Tibial nerve (tissue), 4 donors: ENCODE data around the gene ZNF584. TPM values are rescaled to one million over a fixed set of nuclear protein-coding genes. Genes with fewer than 3 reads are reported as not detected.
"Not testable (repeated sequence)": the region's sequence is repeated elsewhere in the genome, so short reads cannot be mapped to it uniquely, and the experiment has no call there.

ENCODE experiments used
- DNase-seq, 2 donors: peaks; one replicate each; pipeline ENCODE4 v3.0.0-alpha.2; 2019; ENCODE audit warnings: low spot score in 2 of 2
- H3K27ac ChIP-seq, 4 donors: fragments of 200-600 bp; sonication (generic) in 3 of 4; one replicate each; pipeline ENCODE4 v1.5.1; 2017 to 2019; ENCODE audit warnings: mild to moderate bottlenecking in 1 of 4
- H3K27me3 ChIP-seq, 2 donors: fragments of 200-600 bp; sonication (generic) in 1 of 2; one replicate each; pipeline versions ENCODE4 v1.5.1 to v1.6.0; 2017 to 2019
- H3K36me3 ChIP-seq, 3 donors: fragments of 200-600 bp; sonication (generic); one replicate each; pipeline ENCODE4 v1.5.1; 2018 to 2019
- H3K4me1 ChIP-seq, 4 donors: fragments of 200-600 bp; sonication (generic) in 3 of 4; one replicate each; pipeline ENCODE4 v1.5.1; 2017 to 2019
- H3K4me3 ChIP-seq, 4 donors: fragments of 200-600 bp; sonication (generic) in 3 of 4; one replicate each; pipeline ENCODE4 v1.5.1; 2017 to 2019; ENCODE audit warnings: mild to moderate bottlenecking in 1 of 4, moderate library complexity in 1 of 4
- H3K9me3 ChIP-seq, 4 donors: fragments of 200-600 bp; sonication (generic) in 3 of 4; one replicate each; pipeline ENCODE4 v1.5.1; 2017 to 2019
- EP300 ChIP-seq, 2 donors: sonication (generic); formaldehyde crosslinking; IDR thresholded peaks; one replicate each; pipeline ENCODE4 v1.6.1; 2017; ENCODE audit warnings: antibody characterized with exemption in 2 of 2, mild to moderate bottlenecking in 1 of 2
- POLR2A ChIP-seq, 2 donors: fragments of 450-650 bp; IDR thresholded peaks; one replicate each; pipeline ENCODE4 v1.6.1; 2017; ENCODE audit warnings: antibody characterized with exemption in 2 of 2, mild to moderate bottlenecking in 2 of 2, moderate library complexity in 2 of 2
- WGBS, 2 donors: methylation state at CpG; one replicate each; pipeline ENCODE4 v1.1.5; 2018; 5-methylcytosine and 5-hydroxymethylcytosine counted together
- total RNA-seq, 4 donors: library from RNA; depleted of rRNA; stranded (reverse); fragments of >200 nt; gene quantifications; one replicate each; pipeline ENCODE4 v1.1.0, GENCODE V29; 2016
- TF ChIP-seq, protein P1 (sequence below), 5 experiments: fragments of 200-600 bp in 3 of 5; fragments of 450-650 bp in 2 of 5; sonication (generic) in 3 of 5; IDR thresholded peaks; one replicate each; pipeline ENCODE4 v1.5.1; 2016 to 2019; ENCODE audit warnings: antibody characterized with exemption in 5 of 5, mild to moderate bottlenecking in 3 of 5, moderate library complexity in 2 of 5

ZNF584 gene
- total RNA-seq, 4 donors from 2014 or later = 16.4 to 24.6 (median 20.9) TPM

GRCh38 chr19:58440556-58440955 lies 32.1 kb downstream of the ZNF584 start:
- no peak for TF ChIP-seq POLR2A (IDR thresholded peaks at IDR 0.05)
- TF ChIP-seq, protein P1, sequence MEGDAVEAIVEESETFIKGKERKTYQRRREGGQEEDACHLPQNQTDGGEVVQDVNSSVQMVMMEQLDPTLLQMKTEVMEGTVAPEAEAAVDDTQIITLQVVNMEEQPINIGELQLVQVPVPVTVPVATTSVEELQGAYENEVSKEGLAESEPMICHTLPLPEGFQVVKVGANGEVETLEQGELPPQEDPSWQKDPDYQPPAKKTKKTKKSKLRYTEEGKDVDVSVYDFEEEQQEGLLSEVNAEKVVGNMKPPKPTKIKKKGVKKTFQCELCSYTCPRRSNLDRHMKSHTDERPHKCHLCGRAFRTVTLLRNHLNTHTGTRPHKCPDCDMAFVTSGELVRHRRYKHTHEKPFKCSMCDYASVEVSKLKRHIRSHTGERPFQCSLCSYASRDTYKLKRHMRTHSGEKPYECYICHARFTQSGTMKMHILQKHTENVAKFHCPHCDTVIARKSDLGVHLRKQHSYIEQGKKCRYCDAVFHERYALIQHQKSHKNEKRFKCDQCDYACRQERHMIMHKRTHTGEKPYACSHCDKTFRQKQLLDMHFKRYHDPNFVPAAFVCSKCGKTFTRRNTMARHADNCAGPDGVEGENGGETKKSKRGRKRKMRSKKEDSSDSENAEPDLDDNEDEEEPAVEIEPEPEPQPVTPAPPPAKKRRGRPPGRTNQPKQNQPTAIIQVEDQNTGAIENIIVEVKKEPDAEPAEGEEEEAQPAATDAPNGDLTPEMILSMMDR (IDR thresholded peaks at IDR 0.05) = no peak
- TF ChIP-seq EP300 (IDR thresholded peaks at IDR 0.05) = no peak
- no peak for DNase-seq
- H3K27me3 ChIP-seq = no peaks in the 10 kb centered on the region
- H3K36me3 ChIP-seq = peaks cover 1 to 37% (median 17%) of the 10 kb centered on the region in 3 donors
- H3K4me1 ChIP-seq = peaks cover 0 to 21% (median 11%) of the 10 kb centered on the region in 4 donors
- H3K9me3 ChIP-seq = peaks cover 0 to 41% (median 16%) of the 10 kb centered on the region in 4 donors
- H3K27ac ChIP-seq = peak overlapping the region; percentile 29 to 95 (median 85)
- peak overlapping the region; percentile 41 to 68 (median 64) for H3K4me3 ChIP-seq
- WGBS, 2 donors = 14 to 15% methylated on average over 24 to 31 of the region's 31 CpGs

GRCh38 chr19:58442986-58443385 lies 34.5 kb downstream of the ZNF584 start:
- not testable (repeated sequence) for DNase-seq, H3K4me3 ChIP-seq, H3K27ac ChIP-seq, H3K27me3 ChIP-seq
- Histone ChIP-seq H3K4me1 (peaks cover 0 to 21% (median 11%) of the 10 kb centered on the region in 4 donors), H3K36me3 (peaks cover 0 to 13% (median 0%) of the 10 kb centered on the region in 3 donors), H3K9me3 (peaks cover 0 to 16% (median 3%) of the 10 kb centered on the region in 4 donors)
- 83 to 87% methylated on average over 7 of the region's 7 CpGs for WGBS, 2 donors

GRCh38 chr19:58448860-58449259 lies 40.4 kb downstream of the ZNF584 start:
- H3K4me3 ChIP-seq, DNase-seq, H3K36me3 ChIP-seq, H3K27ac ChIP-seq, H3K9me3 ChIP-seq: not testable (repeated sequence)
- WGBS, 2 donors = 75 to 76% methylated on average over 3 of the region's 3 CpGs
- H3K27me3 ChIP-seq = peaks cover 0 to 14% of the 10 kb centered on the region in 2 donors
- peaks cover 0 to 22% (median 5%) of the 10 kb centered on the region in 4 donors for H3K4me1 ChIP-seq

GRCh38 chr19:58449980-58450379 lies 41.5 kb downstream of the ZNF584 start:
- H3K27ac ChIP-seq, H3K9me3 ChIP-seq, DNase-seq, H3K4me3 ChIP-seq: not testable (repeated sequence)
- Histone ChIP-seq H3K27me3 (peaks cover 0 to 14% of the 10 kb centered on the region in 2 donors), H3K36me3 (peaks cover 0 to 14% (median 0%) of the 10 kb centered on the region in 3 donors), H3K4me1 (peaks cover 0 to 22% (median 5%) of the 10 kb centered on the region in 4 donors)
- WGBS, 2 donors = 62 to 74% methylated on average over 5 of the region's 5 CpGs

DNA sequence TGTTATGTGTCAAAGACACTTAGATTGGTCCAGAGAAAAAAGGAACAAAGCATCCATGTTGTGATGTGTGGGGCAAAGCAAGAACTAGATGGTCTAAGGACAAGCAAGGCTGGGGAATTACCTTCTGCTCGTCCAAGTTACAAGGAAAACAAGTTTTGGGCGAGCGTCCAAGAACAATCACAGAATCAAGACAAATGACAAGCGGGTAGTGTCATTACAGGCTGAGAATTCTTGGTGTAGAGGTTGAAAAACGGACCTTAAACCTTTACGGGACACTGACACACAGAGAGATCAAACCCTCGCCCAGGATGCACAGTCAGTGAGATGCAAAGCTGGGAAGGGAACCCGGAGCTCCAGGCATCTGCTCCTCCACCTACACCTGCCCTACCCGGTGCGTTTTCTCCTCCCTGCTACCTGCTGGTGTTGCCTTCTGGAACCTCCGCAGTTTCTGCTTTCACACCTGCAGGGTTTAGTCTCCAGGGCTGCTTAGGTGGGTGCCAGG lies 42.5 kb downstream of the ZNF584 start:
- 7 to 11% methylated on average over 11 of the region's 11 CpGs for WGBS, 2 donors
- H3K9me3 ChIP-seq = no peaks in the 10 kb centered on the region
- H3K36me3 ChIP-seq = peaks cover 0 to 22% (median 0%) of the 10 kb centered on the region in 3 donors
- peaks cover 0 to 14% of the 10 kb centered on the region in 2 donors for H3K27me3 ChIP-seq
- H3K4me3 ChIP-seq = peak overlapping the region; percentile 69 to 96 (median 86)
- TF ChIP-seq, protein P1 (IDR thresholded peaks at IDR 0.05) = no peak
- DNase-seq = peak in 1 of 2 donors; percentile 23
- no peak overlapping the region for H3K27ac ChIP-seq
- peaks cover 0 to 22% (median 5%) of the 10 kb centered on the region in 4 donors for H3K4me1 ChIP-seq

DNA sequence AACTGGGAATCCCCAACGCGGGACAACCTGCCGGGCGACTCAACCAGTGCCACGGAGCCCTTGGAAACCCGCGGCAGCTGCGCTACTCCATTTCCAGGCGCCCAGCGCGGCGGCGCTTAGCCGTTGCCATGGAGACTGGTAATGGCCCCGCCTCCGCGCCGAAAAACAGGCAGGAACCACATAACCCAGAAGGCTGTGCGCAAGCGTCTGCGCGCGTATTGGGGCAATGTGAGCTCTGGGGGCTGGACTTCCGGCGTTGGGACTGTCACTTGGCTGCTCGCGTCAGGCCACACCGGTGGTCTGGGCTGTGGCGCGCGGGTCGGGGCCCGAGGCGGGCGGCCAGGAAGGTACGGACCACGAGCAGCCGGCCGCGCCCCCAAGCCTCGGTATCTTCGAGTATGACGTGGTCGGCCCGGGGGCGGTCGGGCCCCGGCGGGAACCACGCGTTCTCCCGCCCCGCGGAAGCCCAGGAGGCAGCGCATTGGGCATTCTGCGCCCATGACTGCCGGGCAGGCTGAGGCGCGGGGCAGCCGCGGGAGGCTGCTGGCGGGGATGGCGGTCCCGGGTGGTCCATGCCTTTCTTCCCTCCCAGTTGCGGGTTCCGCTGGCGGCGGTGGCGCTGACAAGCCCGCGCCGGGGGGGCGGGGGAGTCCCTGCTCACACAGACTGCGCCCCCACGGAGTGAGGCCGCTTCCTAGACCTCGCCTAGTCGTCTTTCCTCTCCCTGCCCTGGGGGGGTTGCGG lies 43.1 kb downstream of the ZNF584 start, which contains the start of gene ZNF324B:
Gene ZNF324B (plus strand): TSS at position 265 of the 744 bp plus-strand sequence. CDS start 2,080 bp downstream, outside the sequence.
- 0 to 1% methylated on average over 40 to 49 of the region's 79 CpGs for WGBS, 2 donors
- no peaks in the 10 kb centered on the region for H3K9me3 ChIP-seq
- DNase-seq = peak; percentile 95 to 96
- peaks cover 0 to 28% (median 4%) of the 10 kb centered on the region in 3 donors for H3K36me3 ChIP-seq
- peak within 1 kb of the TSS; percentile 69 to 96 (median 86) for H3K4me3 ChIP-seq
- H3K4me1 ChIP-seq = peaks cover 0 to 22% (median 5%) of the 10 kb centered on the region in 4 donors
- TF ChIP-seq, protein P1 (IDR thresholded peaks at IDR 0.05) = no peak
- peak in 1 of 2 donors; percentile 58 for TF ChIP-seq POLR2A (IDR thresholded peaks at IDR 0.05)
- TF ChIP-seq EP300 (IDR thresholded peaks at IDR 0.05) = peak; percentile 82 to 87
- peaks cover 0 to 14% of the 10 kb centered on the region in 2 donors for H3K27me3 ChIP-seq
- peak within 1 kb of the TSS in 3 of 4 donors; percentile 54 to 87 (median 75) for H3K27ac ChIP-seq
